HL-60 (cell line): ENCODE results near the gene CAD.

ENCODE experiments used
- DNase-seq, 2 experiments: peaks; one replicate each; pipeline ENCODE4 v3.0.0-alpha.2; 2010 to 2020; ENCODE audit warnings: low read depth in 1 of 2, low spot score in 1 of 2
- H3K27ac ChIP-seq: fragments of 250-450 bp; sonication (Bioruptor Pico); replicated peaks from 2 replicates; pipeline ENCODE4 v1.5.1; 2020; ENCODE audit warnings: mild to moderate bottlenecking, moderate library complexity
- H3K27me3 ChIP-seq: fragments of 250-450 bp; sonication (Bioruptor Pico); 2 replicates; pipeline ENCODE4 v1.5.1; 2021; ENCODE audit warnings: mild to moderate bottlenecking, moderate library complexity; ENCODE audit not compliant: insufficient read depth, poor library complexity, severe bottlenecking
- H3K4me3 ChIP-seq: replicated peaks from 2 replicates; pipeline ENCODE4 v1.5.1; 2011; ENCODE audit warnings: mild to moderate bottlenecking, control low read depth, low read length; ENCODE audit not compliant: insufficient read depth
- GABPA ChIP-seq: IDR thresholded peaks from 2 replicates; pipeline ENCODE4 v1.6.1; 2012; ENCODE audit warnings: low read depth
- POLR2AphosphoS5 ChIP-seq: IDR thresholded peaks from 2 replicates; pipeline ENCODE4 v1.6.1; 2012; ENCODE audit warnings: low read depth
- SPI1 ChIP-seq: IDR thresholded peaks from 2 replicates; pipeline ENCODE4 v1.6.1; 2012; ENCODE audit warnings: low read depth, mild to moderate bottlenecking, borderline replicate concordance
- long read RNA-seq: library from polyadenylated mRNA; unstranded; transcript quantifications from one replicate; pipeline ENCODE4 v2.0.0, GENCODE V29; 2020
- TF ChIP-seq, protein P1 (sequence below): IDR thresholded peaks from one replicate; pipeline ENCODE4 v1.5.1; 2011; ENCODE audit warnings: low read length, control low read depth, inconsistent platforms; ENCODE audit not compliant: insufficient read depth
- TF ChIP-seq, protein P2 (sequence below): IDR thresholded peaks from 2 replicates; pipeline ENCODE4 v1.6.1; 2012; ENCODE audit warnings: low read depth; ENCODE audit not compliant: insufficient replicate concordance

CAD gene
- long read RNA-seq, full-length matches to known transcripts: 10 of 171 reads
- long read RNA-seq, partial matches to known transcripts: 143 of 171 reads
- long read RNA-seq, other reads (novel, unspliced or antisense): 18 of 171 reads

DNA sequence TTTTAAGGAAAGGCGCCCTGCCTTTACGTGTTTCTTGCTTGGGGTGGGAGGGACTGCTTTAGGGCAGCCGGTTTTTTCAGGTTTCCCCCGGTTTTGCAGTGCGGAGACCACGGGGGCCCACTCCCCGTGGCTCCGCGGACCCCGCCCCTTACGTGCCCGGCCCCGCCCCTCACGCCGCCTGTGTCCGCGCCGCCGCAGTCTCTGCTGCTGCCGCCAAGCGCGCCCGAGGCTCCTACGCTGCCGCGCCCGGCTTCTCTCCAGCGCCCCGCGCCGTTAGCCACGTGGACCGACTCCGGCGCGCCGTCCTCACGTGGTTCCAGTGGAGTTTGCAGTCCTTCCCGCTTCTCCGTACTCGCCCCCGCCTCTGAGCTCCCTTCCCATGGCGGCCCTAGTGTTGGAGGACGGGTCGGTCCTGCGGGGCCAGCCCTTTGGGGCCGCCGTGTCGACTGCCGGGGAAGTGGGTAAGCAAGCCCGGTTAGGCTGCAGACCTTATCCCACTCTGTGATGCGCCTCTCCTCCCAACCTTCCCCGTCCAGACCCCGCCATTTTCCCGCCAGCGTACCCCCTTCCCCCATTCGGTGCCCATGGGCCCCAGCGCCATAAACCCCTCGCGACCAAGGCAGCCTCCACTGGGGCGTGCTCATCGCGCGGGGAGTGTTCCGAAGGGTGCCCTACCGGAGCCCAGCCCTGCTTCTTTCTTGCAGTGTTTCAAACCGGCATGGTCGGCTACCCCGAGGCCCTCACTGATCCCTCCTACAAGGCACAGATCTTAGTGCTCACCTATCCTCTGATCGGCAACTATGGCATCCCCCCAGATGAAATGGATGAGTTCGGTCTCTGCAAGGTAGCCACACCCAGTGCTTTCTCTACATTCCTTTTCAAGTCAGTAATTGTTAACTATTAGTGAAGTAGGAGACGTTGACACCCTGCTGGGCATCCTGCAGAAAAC, at the start of gene CAD:
CAD (plus strand) TSS at position 197 of the 949 bp plus-strand sequence; CDS start at position 380, 183 bp downstream.
- DNase-seq: peak; percentile 89 to 90
- TF ChIP-seq SPI1: no peak
- TF ChIP-seq, protein P1, sequence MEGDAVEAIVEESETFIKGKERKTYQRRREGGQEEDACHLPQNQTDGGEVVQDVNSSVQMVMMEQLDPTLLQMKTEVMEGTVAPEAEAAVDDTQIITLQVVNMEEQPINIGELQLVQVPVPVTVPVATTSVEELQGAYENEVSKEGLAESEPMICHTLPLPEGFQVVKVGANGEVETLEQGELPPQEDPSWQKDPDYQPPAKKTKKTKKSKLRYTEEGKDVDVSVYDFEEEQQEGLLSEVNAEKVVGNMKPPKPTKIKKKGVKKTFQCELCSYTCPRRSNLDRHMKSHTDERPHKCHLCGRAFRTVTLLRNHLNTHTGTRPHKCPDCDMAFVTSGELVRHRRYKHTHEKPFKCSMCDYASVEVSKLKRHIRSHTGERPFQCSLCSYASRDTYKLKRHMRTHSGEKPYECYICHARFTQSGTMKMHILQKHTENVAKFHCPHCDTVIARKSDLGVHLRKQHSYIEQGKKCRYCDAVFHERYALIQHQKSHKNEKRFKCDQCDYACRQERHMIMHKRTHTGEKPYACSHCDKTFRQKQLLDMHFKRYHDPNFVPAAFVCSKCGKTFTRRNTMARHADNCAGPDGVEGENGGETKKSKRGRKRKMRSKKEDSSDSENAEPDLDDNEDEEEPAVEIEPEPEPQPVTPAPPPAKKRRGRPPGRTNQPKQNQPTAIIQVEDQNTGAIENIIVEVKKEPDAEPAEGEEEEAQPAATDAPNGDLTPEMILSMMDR: no peak
- TF ChIP-seq POLR2AphosphoS5: peak; percentile 90
- TF ChIP-seq GABPA: no peak
- TF ChIP-seq, protein P2, sequence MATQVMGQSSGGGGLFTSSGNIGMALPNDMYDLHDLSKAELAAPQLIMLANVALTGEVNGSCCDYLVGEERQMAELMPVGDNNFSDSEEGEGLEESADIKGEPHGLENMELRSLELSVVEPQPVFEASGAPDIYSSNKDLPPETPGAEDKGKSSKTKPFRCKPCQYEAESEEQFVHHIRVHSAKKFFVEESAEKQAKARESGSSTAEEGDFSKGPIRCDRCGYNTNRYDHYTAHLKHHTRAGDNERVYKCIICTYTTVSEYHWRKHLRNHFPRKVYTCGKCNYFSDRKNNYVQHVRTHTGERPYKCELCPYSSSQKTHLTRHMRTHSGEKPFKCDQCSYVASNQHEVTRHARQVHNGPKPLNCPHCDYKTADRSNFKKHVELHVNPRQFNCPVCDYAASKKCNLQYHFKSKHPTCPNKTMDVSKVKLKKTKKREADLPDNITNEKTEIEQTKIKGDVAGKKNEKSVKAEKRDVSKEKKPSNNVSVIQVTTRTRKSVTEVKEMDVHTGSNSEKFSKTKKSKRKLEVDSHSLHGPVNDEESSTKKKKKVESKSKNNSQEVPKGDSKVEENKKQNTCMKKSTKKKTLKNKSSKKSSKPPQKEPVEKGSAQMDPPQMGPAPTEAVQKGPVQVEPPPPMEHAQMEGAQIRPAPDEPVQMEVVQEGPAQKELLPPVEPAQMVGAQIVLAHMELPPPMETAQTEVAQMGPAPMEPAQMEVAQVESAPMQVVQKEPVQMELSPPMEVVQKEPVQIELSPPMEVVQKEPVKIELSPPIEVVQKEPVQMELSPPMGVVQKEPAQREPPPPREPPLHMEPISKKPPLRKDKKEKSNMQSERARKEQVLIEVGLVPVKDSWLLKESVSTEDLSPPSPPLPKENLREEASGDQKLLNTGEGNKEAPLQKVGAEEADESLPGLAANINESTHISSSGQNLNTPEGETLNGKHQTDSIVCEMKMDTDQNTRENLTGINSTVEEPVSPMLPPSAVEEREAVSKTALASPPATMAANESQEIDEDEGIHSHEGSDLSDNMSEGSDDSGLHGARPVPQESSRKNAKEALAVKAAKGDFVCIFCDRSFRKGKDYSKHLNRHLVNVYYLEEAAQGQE: peak; percentile 61
- H3K4me3 ChIP-seq: peak within 1 kb of the TSS; percentile 61
- peak within 1 kb of the TSS; percentile 88 for H3K27ac ChIP-seq
- H3K27me3 ChIP-seq: no peaks in the 10 kb centered on the region

DNA sequence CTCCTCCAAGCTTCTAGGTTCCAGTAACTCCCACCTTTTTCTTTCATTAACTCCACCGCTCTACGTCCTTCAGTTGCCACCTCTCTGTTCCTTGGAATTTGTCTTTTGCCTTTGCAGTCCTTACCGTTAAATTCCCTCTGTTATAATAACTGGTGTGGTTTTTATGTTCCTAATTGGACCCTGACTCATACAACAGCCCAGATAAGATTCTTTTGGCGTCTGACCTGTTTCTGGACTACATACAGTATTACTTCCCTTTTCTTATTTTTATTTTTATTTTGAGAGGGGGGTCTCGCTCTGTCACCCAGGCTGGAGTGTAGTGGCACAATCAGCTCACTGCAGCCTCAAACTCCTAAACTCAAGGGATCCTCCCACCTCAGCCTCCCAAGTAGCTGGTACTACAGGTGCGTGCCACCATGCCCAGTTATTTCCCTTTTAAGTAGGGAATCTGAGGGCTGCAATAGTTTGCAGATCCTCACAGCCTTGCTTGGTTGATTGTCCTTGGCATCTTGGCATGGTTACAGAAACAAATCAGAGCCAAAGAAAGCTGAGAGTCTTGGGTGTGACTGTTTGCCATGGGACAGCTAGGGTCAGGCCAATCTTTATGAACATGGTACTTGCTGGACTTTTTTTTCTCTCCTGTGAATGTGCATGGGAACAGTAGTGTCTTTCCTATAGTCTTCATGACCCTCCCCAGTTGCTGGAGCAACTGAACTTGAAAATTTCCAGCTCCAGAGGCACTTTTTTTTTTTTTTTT, 46.4 kb upstream of the CAD start:
- TF ChIP-seq POLR2AphosphoS5 (no peak), SPI1 (no peak), GABPA (no peak)
- TF ChIP-seq, protein P2: no peak
- TF ChIP-seq, protein P1: no peak
- no peak overlapping the region for H3K4me3 ChIP-seq
- no peak overlapping the region for H3K27ac ChIP-seq
- DNase-seq: no peak
- peaks cover 4% of the 10 kb centered on the region for H3K27me3 ChIP-seq

DNA sequence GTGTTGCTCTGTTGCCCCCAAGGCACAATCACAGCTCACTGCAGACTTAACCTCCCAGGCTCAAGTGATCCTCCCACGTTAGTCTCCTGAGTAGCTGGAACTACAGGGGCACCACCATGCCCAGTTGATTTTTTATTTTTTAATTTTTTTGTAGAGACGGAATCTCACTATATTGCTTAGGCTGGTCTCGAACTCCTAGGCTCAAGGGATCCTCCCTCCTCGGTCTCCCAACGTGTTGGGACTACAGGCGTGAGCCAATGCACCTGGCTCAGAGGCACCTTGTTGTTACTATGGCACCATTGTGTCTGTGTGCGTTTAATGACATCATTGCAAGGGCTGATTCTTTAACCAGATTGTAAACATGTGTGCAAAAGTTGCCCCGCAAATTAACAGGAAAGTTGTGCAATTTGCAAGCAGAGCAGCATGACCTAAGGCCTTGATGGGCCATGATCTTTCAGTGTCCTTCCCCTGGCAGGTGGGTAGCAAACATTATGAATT, 45.8 kb upstream of the CAD start:
- TF ChIP-seq SPI1 (no peak), GABPA (no peak), POLR2AphosphoS5 (no peak)
- TF ChIP-seq, protein P2: no peak
- TF ChIP-seq, protein P1: no peak
- Histone ChIP-seq H3K27me3 (peaks cover 4% of the 10 kb centered on the region), H3K27ac (no peak overlapping the region), H3K4me3 (no peak overlapping the region)
- no peak for DNase-seq
